ENCODE data around the gene FBN1. TPM values are rescaled to one million over a fixed set of nuclear protein-coding genes. Genes with fewer than 3 reads are reported as not detected.

Gene FBN1
- total and polyA plus RNA-seq, 2 experiments from 2014 or later, result 1.9 to 3.8 TPM

DNA sequence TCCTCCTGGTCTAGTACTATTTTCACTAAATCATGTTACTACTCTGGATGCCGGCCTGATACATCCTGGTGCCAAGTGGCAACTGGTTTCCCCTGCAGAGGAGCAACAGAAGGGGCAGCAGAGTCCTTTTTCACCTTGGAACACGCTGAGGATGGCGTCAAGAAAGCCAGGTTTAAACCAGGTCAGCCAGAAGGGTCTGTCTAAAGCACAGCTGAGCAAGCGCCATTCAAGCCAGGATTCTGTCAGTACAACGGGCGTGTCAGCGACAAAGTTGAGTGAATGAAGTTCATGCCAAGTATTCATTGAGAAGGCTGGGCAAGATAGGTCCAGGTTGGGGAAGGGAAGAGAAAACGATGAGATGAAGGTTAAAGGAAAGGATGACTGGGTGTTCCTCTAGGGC, 88.2 kb downstream of the FBN1 start (continued):
- no peak for TF ChIP-seq ZNF114 (CRISPR knock-in tag; IDR thresholded peaks at IDR 0.05)

DNA sequence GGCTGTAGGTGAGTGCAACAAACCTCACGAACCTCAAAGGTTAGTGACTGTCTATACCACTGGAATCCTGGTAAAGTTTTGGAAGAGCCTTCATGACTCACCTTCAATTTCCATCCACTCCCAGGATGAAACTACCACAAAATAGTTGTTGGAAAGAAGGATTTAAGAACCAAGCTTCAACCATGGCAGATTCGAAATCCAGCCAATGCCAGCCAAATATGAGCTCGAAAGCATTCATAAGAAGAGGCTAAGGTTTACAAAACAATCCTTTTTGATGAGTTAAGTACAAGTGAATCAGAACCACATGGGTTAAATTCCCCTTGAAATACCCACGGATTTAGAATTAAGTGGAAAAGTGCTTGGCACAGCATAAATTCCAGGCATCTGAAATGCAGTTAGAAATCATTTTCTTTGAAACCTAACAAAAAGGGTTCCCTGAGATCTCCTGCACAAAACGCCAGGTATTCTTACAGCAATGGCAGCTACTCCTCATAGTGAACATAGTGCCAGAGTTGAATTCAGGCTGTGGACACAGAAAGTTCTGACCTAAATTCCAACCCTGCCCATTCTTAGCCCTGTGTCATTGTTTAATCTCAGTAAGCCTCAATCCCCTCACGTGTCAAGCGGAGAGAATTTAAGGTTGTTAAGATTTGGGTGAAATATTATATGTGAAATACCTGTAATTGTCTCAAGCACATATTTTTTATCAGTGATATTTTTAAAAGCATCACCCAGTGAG, 89.2 kb downstream of the FBN1 start:
- ATAC-seq, result no peak
- no peak overlapping the region for H3K4me2 ChIP-seq
- no peaks in the 10 kb centered on the region for H3K36me3 ChIP-seq (ENCODE audit: insufficient read depth)
- Mint-ChIP-seq H3K36me3 (ENCODE audit: low read depth) (no peaks in the 10 kb centered on the region), H3K4me3 (no peak overlapping the region), H3K27me3 (ENCODE audit: insufficient read depth, low read depth, poor library complexity) (peaks cover 2% of the 10 kb centered on the region), H3K4me1 (peaks cover 6% of the 10 kb centered on the region), H3K27ac (no peak overlapping the region), H3K9me3 (no peaks in the 10 kb centered on the region)
- TF ChIP-seq EZH2phosphoT487 (IDR thresholded peaks at IDR 0.05; ENCODE audit: unreplicated experiment), result no peak
- TF ChIP-seq STAT1 (IDR thresholded peaks at IDR 0.05; ENCODE audit: unreplicated experiment), result no peak
- TF ChIP-seq, protein P1, sequence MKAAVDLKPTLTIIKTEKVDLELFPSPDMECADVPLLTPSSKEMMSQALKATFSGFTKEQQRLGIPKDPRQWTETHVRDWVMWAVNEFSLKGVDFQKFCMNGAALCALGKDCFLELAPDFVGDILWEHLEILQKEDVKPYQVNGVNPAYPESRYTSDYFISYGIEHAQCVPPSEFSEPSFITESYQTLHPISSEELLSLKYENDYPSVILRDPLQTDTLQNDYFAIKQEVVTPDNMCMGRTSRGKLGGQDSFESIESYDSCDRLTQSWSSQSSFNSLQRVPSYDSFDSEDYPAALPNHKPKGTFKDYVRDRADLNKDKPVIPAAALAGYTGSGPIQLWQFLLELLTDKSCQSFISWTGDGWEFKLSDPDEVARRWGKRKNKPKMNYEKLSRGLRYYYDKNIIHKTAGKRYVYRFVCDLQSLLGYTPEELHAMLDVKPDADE (IDR thresholded peaks at IDR 0.05), result no peak
- no peak for TF ChIP-seq POLR2AphosphoS5 (IDR thresholded peaks at IDR 0.05; ENCODE audit: low read depth)
- TF ChIP-seq, protein P2, sequence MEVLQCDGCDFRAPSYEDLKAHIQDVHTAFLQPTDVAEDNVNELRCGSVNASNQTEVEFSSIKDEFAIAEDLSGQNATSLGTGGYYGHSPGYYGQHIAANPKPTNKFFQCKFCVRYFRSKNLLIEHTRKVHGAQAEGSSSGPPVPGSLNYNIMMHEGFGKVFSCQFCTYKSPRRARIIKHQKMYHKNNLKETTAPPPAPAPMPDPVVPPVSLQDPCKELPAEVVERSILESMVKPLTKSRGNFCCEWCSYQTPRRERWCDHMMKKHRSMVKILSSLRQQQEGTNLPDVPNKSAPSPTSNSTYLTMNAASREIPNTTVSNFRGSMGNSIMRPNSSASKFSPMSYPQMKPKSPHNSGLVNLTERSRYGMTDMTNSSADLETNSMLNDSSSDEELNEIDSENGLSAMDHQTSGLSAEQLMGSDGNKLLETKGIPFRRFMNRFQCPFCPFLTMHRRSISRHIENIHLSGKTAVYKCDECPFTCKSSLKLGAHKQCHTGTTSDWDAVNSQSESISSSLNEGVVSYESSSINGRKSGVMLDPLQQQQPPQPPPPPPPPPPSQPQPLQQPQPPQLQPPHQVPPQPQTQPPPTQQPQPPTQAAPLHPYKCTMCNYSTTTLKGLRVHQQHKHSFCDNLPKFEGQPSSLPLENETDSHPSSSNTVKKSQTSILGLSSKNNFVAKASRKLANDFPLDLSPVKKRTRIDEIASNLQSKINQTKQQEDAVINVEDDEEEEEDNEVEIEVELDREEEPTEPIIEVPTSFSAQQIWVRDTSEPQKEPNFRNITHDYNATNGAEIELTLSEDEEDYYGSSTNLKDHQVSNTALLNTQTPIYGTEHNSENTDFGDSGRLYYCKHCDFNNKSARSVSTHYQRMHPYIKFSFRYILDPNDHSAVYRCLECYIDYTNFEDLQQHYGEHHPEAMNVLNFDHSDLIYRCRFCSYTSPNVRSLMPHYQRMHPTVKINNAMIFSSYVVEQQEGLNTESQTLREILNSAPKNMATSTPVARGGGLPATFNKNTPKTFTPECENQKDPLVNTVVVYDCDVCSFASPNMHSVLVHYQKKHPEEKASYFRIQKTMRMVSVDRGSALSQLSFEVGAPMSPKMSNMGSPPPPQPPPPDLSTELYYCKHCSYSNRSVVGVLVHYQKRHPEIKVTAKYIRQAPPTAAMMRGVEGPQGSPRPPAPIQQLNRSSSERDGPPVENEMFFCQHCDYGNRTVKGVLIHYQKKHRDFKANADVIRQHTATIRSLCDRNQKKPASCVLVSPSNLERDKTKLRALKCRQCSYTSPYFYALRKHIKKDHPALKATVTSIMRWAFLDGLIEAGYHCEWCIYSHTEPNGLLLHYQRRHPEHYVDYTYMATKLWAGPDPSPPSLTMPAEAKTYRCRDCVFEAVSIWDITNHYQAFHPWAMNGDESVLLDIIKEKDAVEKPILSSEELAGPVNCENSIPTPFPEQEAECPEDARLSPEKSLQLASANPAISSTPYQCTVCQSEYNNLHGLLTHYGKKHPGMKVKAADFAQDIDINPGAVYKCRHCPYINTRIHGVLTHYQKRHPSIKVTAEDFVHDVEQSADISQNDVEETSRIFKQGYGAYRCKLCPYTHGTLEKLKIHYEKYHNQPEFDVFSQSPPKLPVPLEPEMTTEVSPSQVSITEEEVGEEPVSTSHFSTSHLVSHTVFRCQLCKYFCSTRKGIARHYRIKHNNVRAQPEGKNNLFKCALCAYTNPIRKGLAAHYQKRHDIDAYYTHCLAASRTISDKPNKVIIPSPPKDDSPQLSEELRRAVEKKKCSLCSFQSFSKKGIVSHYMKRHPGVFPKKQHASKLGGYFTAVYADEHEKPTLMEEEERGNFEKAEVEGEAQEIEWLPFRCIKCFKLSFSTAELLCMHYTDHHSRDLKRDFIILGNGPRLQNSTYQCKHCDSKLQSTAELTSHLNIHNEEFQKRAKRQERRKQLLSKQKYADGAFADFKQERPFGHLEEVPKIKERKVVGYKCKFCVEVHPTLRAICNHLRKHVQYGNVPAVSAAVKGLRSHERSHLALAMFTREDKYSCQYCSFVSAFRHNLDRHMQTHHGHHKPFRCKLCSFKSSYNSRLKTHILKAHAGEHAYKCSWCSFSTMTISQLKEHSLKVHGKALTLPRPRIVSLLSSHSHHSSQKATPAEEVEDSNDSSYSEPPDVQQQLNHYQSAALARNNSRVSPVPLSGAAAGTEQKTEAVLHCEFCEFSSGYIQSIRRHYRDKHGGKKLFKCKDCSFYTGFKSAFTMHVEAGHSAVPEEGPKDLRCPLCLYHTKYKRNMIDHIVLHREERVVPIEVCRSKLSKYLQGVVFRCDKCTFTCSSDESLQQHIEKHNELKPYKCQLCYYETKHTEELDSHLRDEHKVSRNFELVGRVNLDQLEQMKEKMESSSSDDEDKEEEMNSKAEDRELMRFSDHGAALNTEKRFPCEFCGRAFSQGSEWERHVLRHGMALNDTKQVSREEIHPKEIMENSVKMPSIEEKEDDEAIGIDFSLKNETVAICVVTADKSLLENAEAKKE (CRISPR knock-in tag; IDR thresholded peaks at IDR 0.05), result no peak
- no peak for TF ChIP-seq NANOG (IDR thresholded peaks at IDR 0.05; ENCODE audit: borderline replicate concordance)
- TF ChIP-seq, protein P3, sequence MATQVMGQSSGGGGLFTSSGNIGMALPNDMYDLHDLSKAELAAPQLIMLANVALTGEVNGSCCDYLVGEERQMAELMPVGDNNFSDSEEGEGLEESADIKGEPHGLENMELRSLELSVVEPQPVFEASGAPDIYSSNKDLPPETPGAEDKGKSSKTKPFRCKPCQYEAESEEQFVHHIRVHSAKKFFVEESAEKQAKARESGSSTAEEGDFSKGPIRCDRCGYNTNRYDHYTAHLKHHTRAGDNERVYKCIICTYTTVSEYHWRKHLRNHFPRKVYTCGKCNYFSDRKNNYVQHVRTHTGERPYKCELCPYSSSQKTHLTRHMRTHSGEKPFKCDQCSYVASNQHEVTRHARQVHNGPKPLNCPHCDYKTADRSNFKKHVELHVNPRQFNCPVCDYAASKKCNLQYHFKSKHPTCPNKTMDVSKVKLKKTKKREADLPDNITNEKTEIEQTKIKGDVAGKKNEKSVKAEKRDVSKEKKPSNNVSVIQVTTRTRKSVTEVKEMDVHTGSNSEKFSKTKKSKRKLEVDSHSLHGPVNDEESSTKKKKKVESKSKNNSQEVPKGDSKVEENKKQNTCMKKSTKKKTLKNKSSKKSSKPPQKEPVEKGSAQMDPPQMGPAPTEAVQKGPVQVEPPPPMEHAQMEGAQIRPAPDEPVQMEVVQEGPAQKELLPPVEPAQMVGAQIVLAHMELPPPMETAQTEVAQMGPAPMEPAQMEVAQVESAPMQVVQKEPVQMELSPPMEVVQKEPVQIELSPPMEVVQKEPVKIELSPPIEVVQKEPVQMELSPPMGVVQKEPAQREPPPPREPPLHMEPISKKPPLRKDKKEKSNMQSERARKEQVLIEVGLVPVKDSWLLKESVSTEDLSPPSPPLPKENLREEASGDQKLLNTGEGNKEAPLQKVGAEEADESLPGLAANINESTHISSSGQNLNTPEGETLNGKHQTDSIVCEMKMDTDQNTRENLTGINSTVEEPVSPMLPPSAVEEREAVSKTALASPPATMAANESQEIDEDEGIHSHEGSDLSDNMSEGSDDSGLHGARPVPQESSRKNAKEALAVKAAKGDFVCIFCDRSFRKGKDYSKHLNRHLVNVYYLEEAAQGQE (IDR thresholded peaks at IDR 0.05; ENCODE audit: unreplicated experiment), result no peak
- TF ChIP-seq, protein P4, sequence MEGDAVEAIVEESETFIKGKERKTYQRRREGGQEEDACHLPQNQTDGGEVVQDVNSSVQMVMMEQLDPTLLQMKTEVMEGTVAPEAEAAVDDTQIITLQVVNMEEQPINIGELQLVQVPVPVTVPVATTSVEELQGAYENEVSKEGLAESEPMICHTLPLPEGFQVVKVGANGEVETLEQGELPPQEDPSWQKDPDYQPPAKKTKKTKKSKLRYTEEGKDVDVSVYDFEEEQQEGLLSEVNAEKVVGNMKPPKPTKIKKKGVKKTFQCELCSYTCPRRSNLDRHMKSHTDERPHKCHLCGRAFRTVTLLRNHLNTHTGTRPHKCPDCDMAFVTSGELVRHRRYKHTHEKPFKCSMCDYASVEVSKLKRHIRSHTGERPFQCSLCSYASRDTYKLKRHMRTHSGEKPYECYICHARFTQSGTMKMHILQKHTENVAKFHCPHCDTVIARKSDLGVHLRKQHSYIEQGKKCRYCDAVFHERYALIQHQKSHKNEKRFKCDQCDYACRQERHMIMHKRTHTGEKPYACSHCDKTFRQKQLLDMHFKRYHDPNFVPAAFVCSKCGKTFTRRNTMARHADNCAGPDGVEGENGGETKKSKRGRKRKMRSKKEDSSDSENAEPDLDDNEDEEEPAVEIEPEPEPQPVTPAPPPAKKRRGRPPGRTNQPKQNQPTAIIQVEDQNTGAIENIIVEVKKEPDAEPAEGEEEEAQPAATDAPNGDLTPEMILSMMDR (conservative IDR thresholded peaks at IDR 0.05; ENCODE audit: low read depth in 2 of 2), result no peak
- no peak for TF ChIP-seq JUNB (IDR thresholded peaks at IDR 0.05; ENCODE audit: unreplicated experiment)
- no peaks in the 10 kb centered on the region for H3K27me3 ChIP-seq (ENCODE audit: insufficient read depth)
- H3K4me3 ChIP-seq, result no peak overlapping the region
- DNase-seq (ENCODE audit: low spot score), result no peak
- no peaks in the 10 kb centered on the region for H3K9me2 ChIP-seq (ENCODE audit: insufficient read depth)
- no peaks in the 10 kb centered on the region for H4K20me1 ChIP-seq (replicated peaks; ENCODE audit: insufficient read depth)
- no peaks in the 10 kb centered on the region for H3F3A ChIP-seq (replicated peaks; ENCODE audit: low read depth)
- no peaks in the 10 kb centered on the region for H3K4me1 ChIP-seq (ENCODE audit: insufficient read depth)
- H3K79me2 ChIP-seq (replicated peaks; ENCODE audit: insufficient read depth), result no peaks in the 10 kb centered on the region
- H3K27ac ChIP-seq (ENCODE audit: low read depth), result no peak overlapping the region
- no peak overlapping the region for H2AFZ ChIP-seq
